ENCODE results near the gene KLK10. TPM values are rescaled to one million over a fixed set of nuclear protein-coding genes. Genes with fewer than 3 reads are reported as not detected.

KLK10 gene
- not detected in 2 replicates for total RNA-seq

GRCh38 chr19:51019544-51019925 lies at the start of gene KLK10:
Gene KLK10 (minus strand): TSS chr19:51019709. CDS start chr19:51019130, 579 bp downstream.
- intact Hi-C loops (cut with micrococcal nuclease): no loop called here

- intact Hi-C loops (cut with micrococcal nuclease): no loop called here
Observed at GRCh38 chr19:51066393-51067186, 47.1 kb upstream of the KLK10 start.

GRCh38 chr19:51065221-51065960 lies 45.9 kb upstream of the KLK10 start:
- intact Hi-C loops (cut with micrococcal nuclease): no loop called here

- intact Hi-C loops (cut with micrococcal nuclease): no loop called here
Observed at GRCh38 chr19:51064534-51065220, 45.2 kb upstream of the KLK10 start, which contains the start of gene KLK13. Gene KLK13 (minus strand): TSS chr19:51065092. CDS start chr19:51065067, 25 bp downstream.

GRCh38 chr19:51063664-51064063 lies 44.2 kb upstream of the KLK10 start:
- intact Hi-C loops (cut with micrococcal nuclease): no loop called here

- intact Hi-C loops (cut with micrococcal nuclease): no loop called here
Observed at GRCh38 chr19:51060973-51061372, 41.5 kb upstream of the KLK10 start.

GRCh38 chr19:51060336-51060735 lies 40.8 kb upstream of the KLK10 start:
- intact Hi-C loops (cut with micrococcal nuclease): no loop called here

- intact Hi-C loops (cut with micrococcal nuclease): no loop called here
Observed at GRCh38 chr19:51059715-51060114, 40.2 kb upstream of the KLK10 start.

- intact Hi-C loops (cut with micrococcal nuclease): no loop called here
Observed at GRCh38 chr19:51055866-51056265, 36.4 kb upstream of the KLK10 start.

- intact Hi-C loops (cut with micrococcal nuclease): no loop called here
Observed at GRCh38 chr19:51047031-51047335, 27.5 kb upstream of the KLK10 start.

GRCh38 chr19:51044327-51044726 lies 24.8 kb upstream of the KLK10 start:
- intact Hi-C loops (cut with micrococcal nuclease): no loop called here

GRCh38 chr19:51043497-51043896 lies 24.0 kb upstream of the KLK10 start:
- intact Hi-C loops (cut with micrococcal nuclease): no loop called here

GRCh38 chr19:51040151-51040550 lies 20.6 kb upstream of the KLK10 start:
- intact Hi-C loops (cut with micrococcal nuclease): no loop called here

GRCh38 chr19:51036519-51036918 lies 17.0 kb upstream of the KLK10 start:
- intact Hi-C loops (cut with micrococcal nuclease): no loop called here

GRCh38 chr19:51034704-51035103 lies 15.2 kb upstream of the KLK10 start, which contains the start of gene KLK12:
Gene KLK12 (minus strand): TSS chr19:51035002. CDS start chr19:51034621, 381 bp downstream.
- intact Hi-C loops (cut with micrococcal nuclease): no loop called here

GRCh38 chr19:51031880-51032225 lies 12.3 kb upstream of the KLK10 start:
- intact Hi-C loops (cut with micrococcal nuclease): no loop called here

- intact Hi-C loops (cut with micrococcal nuclease): no loop called here
Observed at GRCh38 chr19:51031220-51031879, 11.8 kb upstream of the KLK10 start.

GRCh38 chr19:51030631-51031030 lies 11.1 kb upstream of the KLK10 start:
- intact Hi-C loops (cut with micrococcal nuclease): no loop called here

GRCh38 chr19:51029718-51030117 lies 10.2 kb upstream of the KLK10 start:
- intact Hi-C loops (cut with micrococcal nuclease): no loop called here

- intact Hi-C loops (cut with micrococcal nuclease): no loop called here
Observed at GRCh38 chr19:51027873-51028272, 8.4 kb upstream of the KLK10 start.

GRCh38 chr19:51027126-51027806 lies 7.8 kb upstream of the KLK10 start:
- intact Hi-C loops (cut with micrococcal nuclease): no loop called here

All from T-helper 1 cell treated with Interleukin-12 subunit alpha and Interleukin-12 subunit beta and Interleukin-4 antibody, amounts not matched to agents 30 ng/mL and 1 ng/mL, for 36 hours (primary cell).